ENCODE results near the gene HSD17B14. TPM values are rescaled to one million over a fixed set of nuclear protein-coding genes. Genes with fewer than 3 reads are reported as not detected.
"Not testable (repeated sequence)": the region's sequence is repeated elsewhere in the genome, so short reads cannot be mapped to it uniquely, and the experiment has no call there.

Gene HSD17B14
- total RNA-seq, 1 donor from 2014 or later = 0.40 TPM

GRCh38 chr19:48867123-48867745 lies 30.9 kb upstream of the HSD17B14 start:
- no peak for ATAC-seq

- no peak for ATAC-seq
Measured at GRCh38 chr19:48866692-48867091, 30.4 kb upstream of the HSD17B14 start.

GRCh38 chr19:48862827-48863226 lies 26.5 kb upstream of the HSD17B14 start:
- no peak for ATAC-seq

GRCh38 chr19:48861313-48861712 lies 25.0 kb upstream of the HSD17B14 start:
- no peak for ATAC-seq

- peak; percentile 30 for ATAC-seq
Measured at GRCh38 chr19:48859711-48860572, 23.7 kb upstream of the HSD17B14 start.

- peak; percentile 44 for ATAC-seq
Measured at GRCh38 chr19:48858984-48859710, 22.9 kb upstream of the HSD17B14 start.

GRCh38 chr19:48856921-48857320 lies 20.6 kb upstream of the HSD17B14 start:
- no peak for ATAC-seq

- no peak for ATAC-seq
Measured at GRCh38 chr19:48854103-48854502, 17.8 kb upstream of the HSD17B14 start.

GRCh38 chr19:48853483-48853882 lies 17.2 kb upstream of the HSD17B14 start:
- ATAC-seq = peak; percentile 32

GRCh38 chr19:48852292-48852691 lies 16.0 kb upstream of the HSD17B14 start:
- ATAC-seq = no peak

GRCh38 chr19:48846659-48847058 lies 10.4 kb upstream of the HSD17B14 start:
- ATAC-seq = not testable (repeated sequence)

GRCh38 chr19:48845384-48845783 lies 9.1 kb upstream of the HSD17B14 start:
- no peak for ATAC-seq

GRCh38 chr19:48844472-48844871 lies 8.2 kb upstream of the HSD17B14 start:
- no peak for ATAC-seq

- ATAC-seq = peak; percentile 49
Measured at GRCh38 chr19:48842789-48843162, 6.5 kb upstream of the HSD17B14 start.

- no peak for ATAC-seq
Measured at GRCh38 chr19:48841571-48841970, 5.3 kb upstream of the HSD17B14 start.

GRCh38 chr19:48841047-48841446 lies 4.8 kb upstream of the HSD17B14 start:
- ATAC-seq = no peak

GRCh38 chr19:48837687-48838086 lies 1.4 kb upstream of the HSD17B14 start:
- ATAC-seq = no peak

- peak; percentile 34 for ATAC-seq
Measured at GRCh38 chr19:48837051-48837524, 797 bp upstream of the HSD17B14 start.

- peak; percentile 95 for ATAC-seq
Measured at GRCh38 chr19:48835734-48836088, 580 bp downstream of the HSD17B14 start.

GRCh38 chr19:48833977-48834376 lies 2.3 kb downstream of the HSD17B14 start:
- ATAC-seq = no peak

- no peak for ATAC-seq
Measured at GRCh38 chr19:48833049-48833448, 3.2 kb downstream of the HSD17B14 start.

- no peak for ATAC-seq
Measured at GRCh38 chr19:48830965-48831364, 5.3 kb downstream of the HSD17B14 start.

- ATAC-seq = no peak
Measured at GRCh38 chr19:48830088-48830487, 6.2 kb downstream of the HSD17B14 start.
